T47D (cell line): ENCODE results near the gene KLHDC7B.
A peak's percentile ranks its signal among the peaks of the same experiment; 100 is the strongest.
"Not testable (repeated sequence)": the region's sequence is repeated elsewhere in the genome, so short reads cannot be mapped to it uniquely, and the experiment has no call there.

Experiments used
- DNase-seq, 2 experiments: peaks; one replicate each; pipeline versions ENCODE4 v3.0.0 to v3.0.0-alpha.2; 2011 to 2012; ENCODE audit warnings: low read depth in 1 of 2, low spot score in 1 of 2
- JUND ChIP-seq: IDR thresholded peaks from 2 replicates; pipeline ENCODE4 v1.6.1; 2012; ENCODE audit warnings: low read depth
- in situ Hi-C: cut with HindIII; loops from 2 replicates; pipeline ENCODE4 v1.10.0; 2016; ENCODE audit warnings: low sequenced_read_pairs, low pct_unique_long_range_greater_than_20kb

KLHDC7B gene

GRCh38 chr22:50506611-50507420, 38.9 kb upstream of the KLHDC7B start:
- in situ Hi-C loops: no loop called here
- TF ChIP-seq JUND: no peak
- DNase-seq: no peak

GRCh38 chr22:50507421-50507990, 38.2 kb upstream of the KLHDC7B start, which contains the start of gene LMF2:
LMF2 (minus strand) TSS chr22:50507702; CDS start chr22:50507675, 27 bp downstream.
- peak in 1 of 2 experiments; percentile 81 for DNase-seq
- no peak for TF ChIP-seq JUND
- in situ Hi-C loops: no loop called here

- no peak for TF ChIP-seq JUND
- in situ Hi-C loops: no loop called here
- DNase-seq: peak; percentile 96
Measured at GRCh38 chr22:50507991-50508884, 37.5 kb upstream of the KLHDC7B start, which contains the start of gene NCAPH2. NCAPH2 (plus strand) TSS chr22:50508224; CDS start chr22:50508338, 114 bp downstream.

DNA sequence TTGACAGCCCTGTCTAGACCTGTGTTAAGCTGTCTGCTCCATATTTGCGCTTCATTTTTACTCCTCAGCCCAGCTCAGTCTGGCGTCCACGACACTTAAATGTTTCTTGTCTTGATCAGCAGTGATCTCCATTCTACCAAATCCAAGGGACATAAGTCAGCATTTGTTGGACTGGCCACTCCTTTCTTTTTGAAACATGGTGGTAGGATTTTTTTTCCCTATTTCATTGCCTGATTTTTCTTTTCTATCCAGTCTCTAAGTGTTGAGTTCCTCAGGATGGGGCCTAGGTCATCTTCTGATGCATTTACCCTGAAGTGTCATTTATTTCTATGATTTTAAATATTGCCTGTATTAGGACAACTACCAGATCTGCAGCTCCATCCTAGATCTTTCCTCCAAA, 36.8 kb upstream of the KLHDC7B start:
- DNase-seq: no peak
- in situ Hi-C loops: no loop called here
- TF ChIP-seq JUND: no peak

DNA sequence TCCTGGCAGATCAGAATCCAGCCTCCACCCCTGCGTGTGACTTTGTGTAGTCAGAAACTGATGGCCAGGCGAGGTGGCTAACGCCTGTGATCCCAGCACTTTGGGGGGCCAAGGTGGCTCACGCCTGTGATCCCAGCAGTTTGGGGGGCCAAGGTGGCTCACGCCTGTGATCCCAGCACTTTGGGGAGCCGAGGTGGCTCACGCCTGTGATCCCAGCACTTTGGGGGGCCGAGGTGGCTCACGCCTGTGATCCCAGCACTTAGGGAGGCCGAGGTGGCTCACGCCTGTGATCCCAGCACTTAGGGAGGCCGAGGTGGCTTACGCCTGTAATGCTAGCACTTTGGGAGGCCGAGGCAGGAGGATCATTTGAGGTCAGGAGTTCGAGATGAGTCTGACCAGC, 32.5 kb upstream of the KLHDC7B start:
- in situ Hi-C loops: no loop called here
- DNase-seq: no peak
- no peak for TF ChIP-seq JUND

DNA sequence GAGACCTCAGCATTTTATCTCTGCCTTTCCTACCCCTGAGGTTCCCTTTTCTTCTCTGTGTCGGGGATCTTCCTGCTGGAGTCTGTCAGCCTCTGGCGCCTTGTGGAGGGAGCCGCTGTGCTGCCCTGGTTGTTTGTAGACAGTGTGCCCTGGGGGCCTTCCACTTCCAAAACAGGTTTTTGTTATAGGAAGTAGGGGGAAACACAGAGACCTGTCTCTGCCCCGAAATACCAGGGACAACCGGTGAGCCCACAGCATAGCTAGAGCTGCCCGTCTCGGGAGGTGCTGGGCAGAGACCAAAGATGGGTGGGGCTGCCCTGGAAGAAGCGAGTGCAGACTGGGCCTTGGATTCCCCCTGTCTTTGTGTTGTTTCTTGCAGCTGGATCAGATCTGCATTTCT, 29.6 kb upstream of the KLHDC7B start:
- peak; percentile 45 to 73 for DNase-seq
- TF ChIP-seq JUND: no peak
- in situ Hi-C loops: no loop called here

DNA sequence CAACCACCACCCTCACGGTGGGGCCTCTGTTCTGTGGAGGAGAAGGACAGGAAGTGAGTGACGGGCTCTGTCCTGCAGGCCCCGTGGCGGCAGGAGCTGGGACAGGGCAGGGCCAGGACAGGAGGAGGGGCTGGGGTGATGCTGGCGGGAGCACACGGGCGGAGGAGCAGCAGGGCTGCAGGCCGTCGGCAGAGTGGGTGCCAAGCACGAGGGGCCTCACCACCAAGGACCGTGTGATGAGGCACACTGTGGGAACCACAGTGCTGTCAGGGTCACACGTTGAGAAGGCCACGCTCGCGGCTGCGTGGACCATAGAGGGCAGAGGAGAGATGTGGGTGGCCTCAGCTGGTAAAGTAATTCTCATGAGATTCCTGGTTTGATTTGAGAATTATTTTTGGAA, 28.8 kb upstream of the KLHDC7B start:
- no peak for TF ChIP-seq JUND
- DNase-seq: no peak
- in situ Hi-C loops: no loop called here

GRCh38 chr22:50517495-50518260, 28.0 kb upstream of the KLHDC7B start:
- TF ChIP-seq JUND: no peak
- no peak for DNase-seq
- in situ Hi-C loops: no loop called here

DNA sequence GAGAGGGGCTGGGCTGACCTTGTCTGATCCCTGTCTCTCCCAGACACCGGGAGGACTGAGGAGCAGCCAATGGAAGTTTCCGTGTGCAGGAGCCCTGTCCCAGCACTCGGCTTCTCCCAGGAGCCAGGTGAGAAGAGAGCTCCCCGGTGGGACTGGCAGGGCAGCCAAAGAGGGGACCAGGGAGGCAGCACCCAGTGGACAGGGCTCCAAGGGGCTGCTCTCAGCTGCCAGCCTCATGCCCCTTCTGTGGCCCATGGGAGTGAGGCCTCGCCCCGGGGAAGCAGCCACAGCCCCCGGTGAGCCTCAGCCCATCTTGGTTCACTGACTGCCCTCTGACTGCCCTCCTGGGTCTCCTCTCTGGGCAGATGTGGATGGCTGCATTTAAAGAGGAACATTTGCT, 27.1 kb upstream of the KLHDC7B start:
- TF ChIP-seq JUND: no peak
- DNase-seq: no peak
- in situ Hi-C loops: no loop called here

GRCh38 chr22:50519151-50519550, 26.5 kb upstream of the KLHDC7B start:
- in situ Hi-C loops: no loop called here
- TF ChIP-seq JUND: no peak
- no peak for DNase-seq

DNA sequence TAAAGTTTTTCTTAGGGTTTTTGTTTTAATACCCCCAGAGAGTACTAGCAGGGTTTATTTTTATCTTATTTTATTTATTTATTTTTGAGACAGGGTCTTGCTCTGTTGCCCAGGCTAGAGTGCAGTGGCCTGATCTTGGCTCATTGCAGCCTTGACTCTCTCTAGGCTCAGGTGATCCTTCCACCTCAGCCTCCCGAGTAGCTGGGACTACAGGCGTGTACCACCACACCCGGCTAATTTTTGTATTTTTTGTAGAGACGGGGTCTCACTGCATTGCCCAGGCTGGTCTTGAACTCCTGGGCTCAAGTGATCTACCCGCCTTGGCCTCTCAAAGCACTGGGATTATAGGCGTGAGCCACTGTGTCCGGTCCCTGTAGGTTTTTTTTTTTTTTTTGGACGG, 25.5 kb upstream of the KLHDC7B start:
- DNase-seq, in situ Hi-C loops: not testable (repeated sequence)

- TF ChIP-seq JUND: no peak
- no peak for DNase-seq
- in situ Hi-C loops: no loop called here
Measured at GRCh38 chr22:50520826-50521453, 24.8 kb upstream of the KLHDC7B start.
